Astrocyte (in vitro differentiated cells and primary cell): ENCODE measurements around the gene SPOCK2. TPM values are rescaled to one million over a fixed set of nuclear protein-coding genes. Genes with fewer than 3 reads are reported as not detected.
A peak's percentile ranks its signal among the peaks of the same experiment; 100 is the strongest.

Experiments
- DNase-seq: peaks from one replicate; pipeline ENCODE4 v3.0.0-alpha.2; 2010; ENCODE audit warnings: low read depth
- FAIRE-seq: peaks from 2 replicates; lab custom pipeline; 2011; peaks lifted over from hg19 to GRCh38; lab: Jason Lieb, UNC
- H2AFZ ChIP-seq: 2 replicates; pipeline ENCODE4 v1.6.0; 2012; ENCODE audit warnings: low read depth, low read length, inconsistent platforms
- H3K27ac ChIP-seq: 2 replicates; pipeline ENCODE4 v1.5.1; 2011; ENCODE audit warnings: low read depth, low read length, inconsistent platforms
- H3K27me3 ChIP-seq: 2 replicates; pipeline ENCODE4 v1.6.0; 2011; ENCODE audit warnings: low read length, inconsistent platforms; ENCODE audit not compliant: insufficient read depth
- H3K36me3 ChIP-seq: 2 replicates; pipeline ENCODE4 v1.5.1; 2011; ENCODE audit warnings: low read length, inconsistent platforms; ENCODE audit not compliant: insufficient read depth
- H3K4me1 ChIP-seq: 2 replicates; pipeline ENCODE4 v1.5.1; 2011; ENCODE audit warnings: low read length, inconsistent platforms; ENCODE audit not compliant: insufficient read depth
- H3K4me2 ChIP-seq: 2 replicates; pipeline ENCODE4 v1.6.0; 2012; ENCODE audit warnings: low read length, inconsistent platforms
- H3K4me3 ChIP-seq: 2 replicates; pipeline ENCODE4 v1.5.1; 2011; ENCODE audit warnings: low read depth, mild to moderate bottlenecking, low read length, inconsistent platforms; ENCODE audit not compliant: insufficient read depth
- H3K79me2 ChIP-seq: 2 replicates; pipeline ENCODE4 v1.6.0; 2012; ENCODE audit warnings: mild to moderate bottlenecking, low read length, inconsistent platforms; ENCODE audit not compliant: insufficient read depth
- H3K9ac ChIP-seq: 2 replicates; pipeline ENCODE4 v1.6.0; 2012; ENCODE audit warnings: mild to moderate bottlenecking, low read length, inconsistent platforms
- H3K9me3 ChIP-seq: 2 replicates; pipeline ENCODE4 v1.5.1; 2012; ENCODE audit warnings: low read depth, mild to moderate bottlenecking, low read length, inconsistent platforms; ENCODE audit not compliant: insufficient read depth
- H4K20me1 ChIP-seq: 2 replicates; pipeline ENCODE4 v1.6.0; 2012; ENCODE audit warnings: low read length, inconsistent platforms; ENCODE audit not compliant: insufficient read depth
- H3K27ac Mint-ChIP-seq: one replicate; pipeline ENCODE4 v1.8.0; 2021; ENCODE audit warnings: mild to moderate bottlenecking, mixed read lengths; ENCODE audit not compliant: unreplicated experiment
- H3K27me3 Mint-ChIP-seq: one replicate; pipeline ENCODE4 v1.8.0; 2021; ENCODE audit warnings: low read depth, mixed read lengths; ENCODE audit not compliant: unreplicated experiment
- H3K36me3 Mint-ChIP-seq: one replicate; pipeline ENCODE4 v1.8.0; 2021; ENCODE audit warnings: low read depth, mixed read lengths; ENCODE audit not compliant: unreplicated experiment
- H3K4me1 Mint-ChIP-seq: one replicate; pipeline ENCODE4 v1.8.0; 2021; ENCODE audit warnings: low read depth, mixed read lengths; ENCODE audit not compliant: unreplicated experiment
- H3K4me3 Mint-ChIP-seq: one replicate; pipeline ENCODE4 v1.8.0; 2021; ENCODE audit warnings: mild to moderate bottlenecking, moderate library complexity, mixed read lengths; ENCODE audit not compliant: unreplicated experiment
- H3K9me3 Mint-ChIP-seq: one replicate; pipeline ENCODE4 v1.8.0; 2021; ENCODE audit warnings: mild to moderate bottlenecking, mixed read lengths; ENCODE audit not compliant: unreplicated experiment
- CTCF ChIP-seq: IDR thresholded peaks from 2 replicates; pipeline ENCODE4 v1.5.1; 2011; ENCODE audit warnings: low read depth, mild to moderate bottlenecking, inconsistent platforms, low read length, moderate library complexity; ENCODE audit not compliant: insufficient read depth
- EZH2 ChIP-seq: IDR thresholded peaks from 2 replicates; pipeline ENCODE4 v1.6.1; 2012; ENCODE audit warnings: mild to moderate bottlenecking, low read length, inconsistent platforms; ENCODE audit not compliant: insufficient read depth
- total RNA-seq: library from RNA; stranded (reverse); gene quantifications from 2 replicates; pipeline ENCODE4 v1.2.1, GENCODE V29; 2021

The SPOCK2 gene
- total RNA-seq, 1 donor from 2014 or later = 0.89 TPM

GRCh38 chr10:72127571-72127970, 39.2 kb upstream of the SPOCK2 start:
- H3K9me3 Mint-ChIP-seq = no peaks in the 10 kb centered on the region
- TF ChIP-seq EZH2 = no peak
- TF ChIP-seq CTCF = no peak

DNA sequence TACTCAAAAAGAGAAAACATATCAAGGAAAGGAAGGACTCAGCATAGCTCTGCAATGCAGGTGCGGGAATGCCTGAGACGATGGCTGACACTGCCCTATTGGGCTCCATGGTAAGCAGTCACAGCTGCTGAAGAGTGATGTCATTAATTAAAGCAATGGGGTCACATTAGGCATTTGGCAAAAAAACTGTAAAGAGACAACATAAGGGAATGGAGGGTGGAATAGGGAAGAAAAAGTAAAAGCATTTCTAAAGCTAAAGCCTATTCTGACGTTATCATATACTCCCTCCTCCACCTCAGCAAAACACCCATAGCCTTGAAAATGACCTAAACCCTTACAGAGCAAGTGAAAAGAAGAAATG, 38.5 kb upstream of the SPOCK2 start:
- Histone ChIP-seq H2AFZ (no peak overlapping the region), H3K4me3 (no peak overlapping the region), H3K27me3 (no peaks in the 10 kb centered on the region), H3K36me3 (no peaks in the 10 kb centered on the region), H3K9me3 (no peaks in the 10 kb centered on the region), H3K4me2 (no peak overlapping the region), H3K79me2 (no peaks in the 10 kb centered on the region), H3K9ac (no peak overlapping the region), H3K27ac (no peak overlapping the region), H4K20me1 (no peaks in the 10 kb centered on the region), H3K4me1 (peaks cover 7% of the 10 kb centered on the region)
- peaks cover 3% of the 10 kb centered on the region for H3K36me3 Mint-ChIP-seq
- no peak overlapping the region for H3K27ac Mint-ChIP-seq
- peaks cover 12% of the 10 kb centered on the region for H3K4me1 Mint-ChIP-seq
- no peak for DNase-seq
- FAIRE-seq = no peak
- H3K9me3 Mint-ChIP-seq = no peaks in the 10 kb centered on the region
- no peaks in the 10 kb centered on the region for H3K27me3 Mint-ChIP-seq
- H3K4me3 Mint-ChIP-seq = no peak overlapping the region
- TF ChIP-seq CTCF (no peak), EZH2 (no peak)

More at GRCh38 chr10:72127571-72127970, 39.2 kb upstream of the SPOCK2 start:
- H3K36me3 Mint-ChIP-seq = peaks cover 3% of the 10 kb centered on the region
- H3K27ac ChIP-seq = no peak overlapping the region
- no peaks in the 10 kb centered on the region for H3K27me3 Mint-ChIP-seq
- DNase-seq (no peak), FAIRE-seq (no peak)
- no peaks in the 10 kb centered on the region for H3K27me3 ChIP-seq
- H2AFZ ChIP-seq = no peak overlapping the region
- no peak overlapping the region for H3K4me3 ChIP-seq
- H3K36me3 ChIP-seq = no peaks in the 10 kb centered on the region
- no peak overlapping the region for H3K4me3 Mint-ChIP-seq
- peaks cover 7% of the 10 kb centered on the region for H3K4me1 ChIP-seq
- no peaks in the 10 kb centered on the region for H4K20me1 ChIP-seq
- no peak overlapping the region for H3K4me2 ChIP-seq
- H3K79me2 ChIP-seq = no peaks in the 10 kb centered on the region
- no peak overlapping the region for H3K9ac ChIP-seq
- peaks cover 12% of the 10 kb centered on the region for H3K4me1 Mint-ChIP-seq
- H3K27ac Mint-ChIP-seq = no peak overlapping the region
- H3K9me3 ChIP-seq = no peaks in the 10 kb centered on the region

DNA sequence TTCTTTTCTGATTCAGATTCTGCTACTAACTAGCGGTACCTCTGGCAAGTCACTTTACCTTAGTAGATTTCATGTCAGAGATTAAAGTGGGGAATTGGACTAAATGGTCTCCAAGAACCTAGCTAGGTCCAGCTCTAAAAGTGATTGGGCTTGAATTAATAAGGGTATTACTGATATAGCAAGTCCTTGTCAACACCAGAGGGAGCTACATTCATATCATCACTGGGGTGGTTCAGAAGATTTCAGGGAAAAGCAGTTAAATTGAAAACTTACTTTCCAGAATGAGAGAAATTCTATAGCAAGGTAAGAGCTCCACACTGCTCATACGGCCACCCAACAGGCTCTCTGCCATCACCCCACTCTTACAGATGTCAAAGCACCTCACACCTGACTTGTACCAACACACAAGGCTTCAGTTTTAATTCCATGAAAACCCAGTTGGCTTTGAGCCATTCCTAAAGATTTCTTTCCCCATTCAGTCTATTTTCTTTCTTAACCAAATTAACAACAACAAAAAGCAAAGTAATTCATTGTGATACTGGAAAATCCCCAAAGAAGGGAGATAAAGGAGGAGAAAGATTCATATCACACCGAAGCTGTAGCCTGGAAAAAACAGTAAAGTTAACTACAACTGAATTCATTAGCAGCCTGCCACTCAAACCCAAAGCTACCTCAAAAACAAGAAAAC, 38.0 kb upstream of the SPOCK2 start:
- TF ChIP-seq CTCF (peak; percentile 62), EZH2 (no peak)
- Histone ChIP-seq H3K4me1 (peaks cover 7% of the 10 kb centered on the region), H3K4me3 (no peak overlapping the region), H3K27me3 (no peaks in the 10 kb centered on the region), H3K27ac (no peak overlapping the region), H3K9ac (no peak overlapping the region), H2AFZ (no peak overlapping the region), H3K36me3 (no peaks in the 10 kb centered on the region), H4K20me1 (no peaks in the 10 kb centered on the region), H3K9me3 (no peaks in the 10 kb centered on the region), H3K79me2 (no peaks in the 10 kb centered on the region), H3K4me2 (no peak overlapping the region)
- DNase-seq (peak; percentile 36), FAIRE-seq (peak; percentile 5)
- Mint-ChIP-seq H3K4me3 (no peak overlapping the region), H3K27ac (no peak overlapping the region), H3K4me1 (peaks cover 12% of the 10 kb centered on the region), H3K36me3 (peaks cover 4% of the 10 kb centered on the region), H3K27me3 (no peaks in the 10 kb centered on the region), H3K9me3 (no peaks in the 10 kb centered on the region)
